ENCODE measurements around the gene GPR78.
A peak's percentile ranks its signal among the peaks of the same experiment; 100 is the strongest.

The GPR78 gene

DNA sequence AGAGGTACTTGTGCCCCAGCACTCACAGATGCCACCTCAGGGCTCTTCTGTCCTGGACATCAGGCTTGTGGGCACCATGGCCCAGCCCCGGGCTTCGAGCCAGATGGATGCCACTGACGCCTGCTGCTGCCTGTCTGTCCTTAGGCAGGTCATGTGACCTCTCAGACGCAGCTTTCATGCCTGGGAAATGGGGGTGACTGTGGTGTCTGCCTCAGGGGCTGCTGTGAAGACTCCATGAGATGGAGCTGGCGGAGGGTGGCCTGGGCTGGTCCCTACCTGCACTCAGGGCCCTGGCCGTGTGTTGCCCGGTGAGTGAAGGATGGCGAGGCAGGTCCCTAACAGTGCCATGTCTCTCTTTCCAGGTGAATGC lies 18.9 kb downstream of the GPR78 start:
- no peak for TF ChIP-seq GATA1 (IDR thresholded peaks at IDR 0.05; ENCODE audit: low read depth, low read length)
- TF ChIP-seq POLR2A (IDR thresholded peaks at IDR 0.05; ENCODE audit: low read length): no peak
- DNase-seq: no peak

DNA sequence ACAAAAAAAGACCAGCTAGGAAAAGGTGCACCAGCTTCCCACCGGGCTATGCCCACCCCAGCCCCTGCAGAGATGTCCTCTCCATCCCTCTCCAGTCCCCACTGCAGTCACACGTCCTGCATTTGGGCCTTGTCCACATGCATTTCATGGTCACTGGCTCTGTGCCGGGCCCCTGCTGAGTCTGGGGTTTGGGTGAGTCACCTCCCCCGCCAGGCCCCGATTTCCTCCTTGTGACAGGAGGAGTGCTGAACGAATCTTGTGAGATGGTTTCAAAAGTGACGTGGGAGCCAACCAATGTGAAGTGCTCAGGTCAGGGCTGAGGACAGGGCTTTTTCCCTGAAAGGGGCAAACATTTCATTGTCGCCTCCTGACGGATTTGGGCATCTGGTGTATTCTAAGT lies 19.5 kb downstream of the GPR78 start:
- DNase-seq: no peak
- TF ChIP-seq GATA1 (IDR thresholded peaks at IDR 0.05; ENCODE audit: low read depth, low read length) (no peak), POLR2A (IDR thresholded peaks at IDR 0.05; ENCODE audit: low read length) (no peak)

DNA sequence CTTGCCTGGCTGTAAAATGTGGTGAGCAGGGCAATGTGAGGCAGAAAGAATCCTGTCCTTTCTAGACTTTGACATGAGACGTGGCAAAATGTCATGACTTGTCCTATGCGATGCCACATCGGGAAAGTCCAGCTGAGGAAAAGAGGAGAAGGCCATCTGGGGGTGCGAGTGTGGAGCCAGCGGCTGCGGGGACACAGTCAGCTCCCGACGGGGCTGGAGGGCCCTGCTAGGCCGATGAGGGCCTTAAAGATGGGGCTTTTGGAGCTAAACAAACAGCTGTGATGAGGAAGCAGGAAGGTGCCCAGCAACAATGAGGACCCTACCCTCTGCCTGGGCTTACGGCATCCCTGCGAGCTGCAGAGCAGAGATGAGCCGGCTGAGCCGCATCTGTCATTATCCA lies 20.1 kb downstream of the GPR78 start:
- DNase-seq: no peak
- TF ChIP-seq POLR2A (IDR thresholded peaks at IDR 0.05; ENCODE audit: low read length) (no peak), GATA1 (IDR thresholded peaks at IDR 0.05; ENCODE audit: low read depth, low read length) (no peak)

DNA sequence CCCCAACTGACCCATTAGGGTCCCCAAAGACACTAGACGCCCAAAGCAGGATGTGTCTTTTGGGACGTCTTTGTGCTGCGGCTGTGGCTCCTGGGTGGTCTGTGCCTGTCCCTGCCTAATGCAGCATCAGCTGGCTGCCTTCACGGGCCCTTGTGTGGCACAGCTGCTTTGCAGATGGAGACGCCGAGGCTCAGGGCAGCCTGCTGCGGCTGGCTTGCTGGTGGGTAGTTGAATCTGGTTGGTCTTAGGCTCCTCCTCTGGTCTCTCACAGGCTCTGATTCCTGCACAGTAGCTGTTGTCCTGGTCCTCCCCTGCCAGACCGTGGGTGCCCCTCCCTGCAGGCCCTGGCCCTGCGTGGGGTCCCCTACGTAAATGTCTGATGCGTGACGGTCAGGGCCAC lies 20.5 kb downstream of the GPR78 start:
- DNase-seq: no peak
- TF ChIP-seq GATA1 (IDR thresholded peaks at IDR 0.05; ENCODE audit: low read depth, low read length): no peak
- no peak for TF ChIP-seq POLR2A (IDR thresholded peaks at IDR 0.05; ENCODE audit: low read length)

DNA sequence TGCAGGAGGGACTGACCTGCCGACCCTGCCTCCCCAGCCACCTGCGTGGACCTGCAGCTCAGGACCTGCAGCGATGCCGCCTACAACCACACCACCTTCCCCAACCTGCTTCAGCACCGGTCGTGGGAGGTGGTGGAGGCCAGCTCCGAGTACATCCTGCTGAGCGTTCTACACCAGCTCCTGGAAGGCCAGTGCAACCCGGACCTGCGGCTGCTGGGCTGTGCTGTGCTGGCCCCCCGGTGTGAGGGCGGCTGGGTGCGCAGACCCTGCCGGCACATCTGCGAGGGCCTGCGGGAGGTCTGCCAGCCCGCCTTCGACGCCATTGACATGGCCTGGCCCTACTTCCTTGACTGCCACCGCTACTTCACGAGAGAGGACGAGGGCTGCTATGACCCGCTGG lies 20.9 kb downstream of the GPR78 start:
- DNase-seq: no peak
- TF ChIP-seq GATA1 (IDR thresholded peaks at IDR 0.05; ENCODE audit: low read depth, low read length): no peak
- TF ChIP-seq POLR2A (IDR thresholded peaks at IDR 0.05; ENCODE audit: low read length): no peak

DNA sequence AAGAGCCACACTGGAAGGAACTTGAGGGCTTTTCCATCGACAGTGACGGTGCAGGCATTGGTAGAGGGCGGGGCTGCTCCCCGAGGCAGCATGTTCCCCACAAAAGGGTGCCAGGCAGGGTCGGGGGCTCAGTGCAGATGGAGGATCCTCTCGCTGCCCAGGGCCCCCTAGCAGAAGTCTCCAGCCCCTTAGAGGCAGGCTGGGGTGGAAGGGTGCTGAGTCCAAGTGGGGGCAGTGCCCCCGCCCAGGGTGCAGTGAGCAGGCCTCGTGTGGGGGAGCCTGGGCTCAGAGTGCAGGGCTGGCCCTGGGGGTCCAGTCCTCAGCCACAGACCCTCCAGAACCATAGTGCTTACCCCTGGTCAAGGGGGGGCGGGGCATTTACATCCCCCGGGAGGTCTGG lies 21.4 kb downstream of the GPR78 start:
- no peak for TF ChIP-seq GATA1 (IDR thresholded peaks at IDR 0.05; ENCODE audit: low read depth, low read length)
- TF ChIP-seq POLR2A (IDR thresholded peaks at IDR 0.05; ENCODE audit: low read length): no peak

DNA sequence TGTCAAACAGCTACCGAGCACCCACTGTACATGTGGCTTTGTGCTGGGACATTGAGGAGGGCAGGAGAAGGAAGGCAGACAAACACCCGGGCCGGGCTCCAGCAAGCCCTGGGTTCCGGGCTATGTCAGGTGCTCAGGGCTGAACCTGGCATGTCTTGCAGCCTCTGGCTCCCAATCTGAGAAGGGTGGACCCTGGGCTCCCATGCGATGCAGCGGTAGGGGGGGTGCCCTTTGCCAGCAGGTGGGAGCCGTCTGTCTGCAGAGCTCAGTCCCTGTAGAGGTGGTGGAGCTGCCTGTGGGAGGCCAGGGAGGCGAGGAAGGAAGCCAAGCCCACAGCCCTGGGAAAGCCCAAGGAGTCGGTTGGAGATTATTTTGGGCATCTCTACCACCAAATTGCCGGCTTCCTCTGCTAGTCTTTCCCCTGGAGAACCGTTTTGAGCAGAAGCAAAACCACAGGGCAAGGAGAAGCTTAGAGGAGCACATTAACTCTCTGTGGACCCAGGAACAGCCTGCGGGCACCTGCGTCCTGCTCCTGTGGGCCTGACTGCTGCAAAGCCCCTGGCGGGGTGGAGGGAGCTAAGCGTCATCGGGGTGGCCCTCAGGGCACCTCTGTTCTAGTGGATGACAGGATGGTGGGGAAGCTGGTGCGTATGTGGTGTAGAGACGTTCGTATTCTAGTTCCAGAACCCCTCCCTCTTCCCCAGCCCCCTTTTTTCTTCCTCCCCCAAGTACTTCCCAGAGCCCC lies 22.7 kb downstream of the GPR78 start:
- no peak for DNase-seq
- TF ChIP-seq POLR2A (IDR thresholded peaks at IDR 0.05; ENCODE audit: low read length) (no peak), GATA1 (IDR thresholded peaks at IDR 0.05; ENCODE audit: low read depth, low read length) (no peak)

More for the DNA sequence above, 21.4 kb downstream of the GPR78 start:
- DNase-seq: no peak

DNA sequence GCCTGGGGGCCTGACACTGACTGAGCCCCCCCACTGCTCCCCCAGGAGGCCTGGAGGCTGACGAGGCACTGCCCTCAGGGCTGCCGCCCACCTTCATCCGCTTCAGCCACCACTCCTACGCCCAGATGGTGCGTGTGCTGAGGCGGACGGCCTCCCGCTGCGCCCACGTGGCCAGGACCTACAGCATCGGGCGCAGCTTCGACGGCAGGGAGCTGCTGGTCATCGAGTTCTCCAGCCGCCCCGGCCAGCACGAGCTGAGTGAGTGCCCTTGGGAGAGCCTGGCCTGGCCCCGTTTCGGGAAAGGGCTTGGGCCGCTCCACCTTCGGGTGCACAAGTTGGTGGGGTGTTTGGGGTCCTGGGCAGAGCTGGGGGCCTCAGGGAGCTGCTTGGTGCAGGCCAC lies 23.7 kb downstream of the GPR78 start:
- no peak for TF ChIP-seq POLR2A (IDR thresholded peaks at IDR 0.05; ENCODE audit: low read length)
- TF ChIP-seq GATA1 (IDR thresholded peaks at IDR 0.05; ENCODE audit: low read depth, low read length): no peak
- DNase-seq: no peak

DNA sequence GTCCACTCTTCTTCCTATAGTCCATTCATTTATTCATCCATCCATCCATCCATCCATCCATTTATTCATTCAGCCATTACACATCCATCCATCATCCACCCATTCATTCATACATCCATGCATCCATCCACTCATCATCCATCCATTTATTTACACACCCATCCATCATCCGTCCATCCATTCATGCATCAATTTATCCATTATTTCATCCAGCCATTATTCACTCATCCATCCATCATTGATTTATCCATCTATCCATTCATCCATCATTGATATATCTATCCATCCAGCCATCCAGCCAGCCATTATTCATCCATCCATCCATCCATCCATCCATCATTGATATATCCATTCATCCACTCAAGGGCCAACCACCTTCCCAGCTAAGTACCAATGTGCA lies 25.1 kb downstream of the GPR78 start:
- DNase-seq: no peak
- no peak for TF ChIP-seq POLR2A (IDR thresholded peaks at IDR 0.05; ENCODE audit: low read length)
- no peak for TF ChIP-seq GATA1 (IDR thresholded peaks at IDR 0.05; ENCODE audit: low read depth, low read length)

DNA sequence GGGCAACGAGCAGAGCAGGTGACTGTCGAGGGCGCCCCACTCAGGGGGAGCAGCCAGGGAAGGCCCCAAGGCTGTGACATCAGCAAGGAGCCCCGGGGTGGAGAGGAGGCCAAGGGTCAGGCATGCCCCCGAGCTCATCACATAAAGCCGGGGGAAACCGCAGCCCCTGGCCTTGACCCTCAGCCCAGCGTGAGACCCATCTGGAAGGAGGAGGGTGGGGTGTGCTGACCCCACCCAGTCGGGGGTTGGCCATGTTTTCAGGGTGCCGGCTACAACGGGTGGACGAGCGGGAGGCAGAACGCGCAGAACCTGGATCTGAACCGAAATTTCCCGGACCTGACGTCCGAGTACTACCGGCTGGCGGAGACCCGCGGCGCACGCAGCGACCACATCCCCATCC lies 26.3 kb downstream of the GPR78 start:
- DNase-seq: no peak
- TF ChIP-seq POLR2A (IDR thresholded peaks at IDR 0.05; ENCODE audit: low read length): no peak
- no peak for TF ChIP-seq GATA1 (IDR thresholded peaks at IDR 0.05; ENCODE audit: low read depth, low read length)

DNA sequence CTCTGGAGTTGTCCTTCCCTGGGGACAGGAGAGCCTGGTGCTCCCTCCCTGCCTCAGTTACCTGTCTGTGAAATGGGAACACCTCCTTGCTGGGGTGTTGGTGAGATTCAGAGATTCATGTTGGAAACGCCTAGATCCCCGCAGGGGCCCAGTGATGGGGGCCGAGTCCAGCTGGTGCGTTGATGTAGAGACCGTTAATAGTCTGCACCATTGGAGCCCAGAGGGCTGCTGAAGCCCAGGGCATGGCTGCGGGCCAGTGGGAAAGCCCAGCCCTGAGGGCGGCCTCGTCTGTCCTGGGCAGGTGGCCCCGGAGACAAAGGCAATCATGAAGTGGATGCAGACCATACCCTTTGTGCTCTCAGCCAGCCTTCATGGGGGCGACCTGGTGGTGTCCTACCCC lies 26.8 kb downstream of the GPR78 start:
- no peak for DNase-seq

DNA sequence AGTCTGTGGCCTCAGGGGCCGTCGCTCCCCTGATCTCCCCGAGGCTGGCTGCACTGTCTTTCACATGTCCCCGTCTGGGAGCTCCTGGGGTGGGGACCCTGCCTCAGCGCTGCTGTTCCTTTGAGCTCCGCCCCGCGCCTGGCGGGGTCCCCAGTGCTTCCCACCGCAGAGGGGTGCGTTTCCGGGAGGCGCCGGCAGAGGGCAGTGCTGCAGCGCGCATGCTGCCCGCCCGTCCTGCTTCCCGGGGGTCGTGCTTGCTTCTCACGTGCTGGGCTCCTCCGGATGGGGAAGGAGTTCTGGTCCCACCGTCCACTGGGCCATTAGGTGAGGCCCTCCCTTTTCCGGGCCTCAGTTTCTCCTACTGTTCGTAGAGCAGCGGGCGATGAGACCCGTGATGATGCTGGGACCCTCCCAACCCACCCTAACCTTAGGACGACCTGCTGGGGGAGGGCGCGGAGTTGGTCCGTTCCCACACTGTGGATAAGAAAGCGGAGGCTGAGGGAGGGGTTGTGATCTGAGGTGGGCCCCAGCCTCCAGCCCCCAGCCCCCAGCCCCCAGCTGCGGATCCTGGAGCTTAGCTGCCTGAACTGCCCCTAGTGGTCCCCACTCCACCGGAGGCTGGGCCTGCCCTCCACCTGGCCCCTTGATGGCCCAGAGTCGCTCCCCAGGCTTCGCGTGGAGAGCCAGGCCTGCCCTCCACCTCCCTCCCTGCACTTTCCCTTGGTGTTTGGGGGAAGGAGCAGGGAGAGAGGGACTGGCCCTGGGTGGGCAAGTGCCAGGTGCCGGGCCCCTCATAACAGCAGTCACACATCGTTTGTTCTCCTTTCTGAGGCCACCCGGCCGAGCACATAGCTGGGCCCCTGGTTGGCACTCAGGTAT lies 27.6 kb downstream of the GPR78 start:
- TF ChIP-seq POLR2A (IDR thresholded peaks at IDR 0.05; ENCODE audit: low read length): no peak
- TF ChIP-seq GATA1 (IDR thresholded peaks at IDR 0.05; ENCODE audit: low read depth, low read length): no peak
- DNase-seq: peak in 1 of 2 experiments; percentile 41

More for the DNA sequence above, 26.8 kb downstream of the GPR78 start:
- TF ChIP-seq GATA1 (IDR thresholded peaks at IDR 0.05; ENCODE audit: low read depth, low read length): no peak
- TF ChIP-seq POLR2A (IDR thresholded peaks at IDR 0.05; ENCODE audit: low read length): no peak

DNA sequence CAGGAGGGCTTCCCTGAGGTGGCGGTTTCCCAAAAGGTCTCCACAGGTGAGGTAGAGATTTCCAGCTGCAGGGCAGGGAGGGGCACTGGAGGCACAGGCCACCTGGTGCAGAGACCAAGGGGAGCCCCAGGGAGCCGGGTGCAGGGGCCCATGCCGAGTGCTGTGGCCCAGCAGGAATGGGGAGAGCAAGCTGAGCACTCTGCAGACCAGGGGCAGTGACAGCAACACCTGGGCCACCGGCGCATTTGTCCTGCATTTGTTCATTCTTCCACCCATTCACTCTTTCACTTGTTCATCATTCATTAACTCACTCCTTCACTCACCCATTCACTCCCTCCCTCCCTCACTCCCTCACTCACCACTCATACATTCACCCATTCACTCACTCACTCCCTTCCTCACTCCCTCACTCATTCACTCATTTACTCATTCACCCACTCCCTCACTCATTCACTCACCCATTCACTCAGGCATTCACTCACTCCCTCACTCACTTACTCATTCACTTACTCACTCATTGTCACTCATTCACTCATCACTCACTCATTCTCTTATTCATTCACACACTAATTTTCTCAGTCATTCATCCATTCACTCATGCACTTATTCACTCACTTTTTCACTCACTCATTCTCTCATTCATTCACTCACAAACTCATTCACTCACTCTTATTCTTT lies 28.7 kb downstream of the GPR78 start:
- no peak for DNase-seq
- no peak for TF ChIP-seq GATA1 (IDR thresholded peaks at IDR 0.05; ENCODE audit: low read depth, low read length)
- TF ChIP-seq POLR2A (IDR thresholded peaks at IDR 0.05; ENCODE audit: low read length): no peak

DNA sequence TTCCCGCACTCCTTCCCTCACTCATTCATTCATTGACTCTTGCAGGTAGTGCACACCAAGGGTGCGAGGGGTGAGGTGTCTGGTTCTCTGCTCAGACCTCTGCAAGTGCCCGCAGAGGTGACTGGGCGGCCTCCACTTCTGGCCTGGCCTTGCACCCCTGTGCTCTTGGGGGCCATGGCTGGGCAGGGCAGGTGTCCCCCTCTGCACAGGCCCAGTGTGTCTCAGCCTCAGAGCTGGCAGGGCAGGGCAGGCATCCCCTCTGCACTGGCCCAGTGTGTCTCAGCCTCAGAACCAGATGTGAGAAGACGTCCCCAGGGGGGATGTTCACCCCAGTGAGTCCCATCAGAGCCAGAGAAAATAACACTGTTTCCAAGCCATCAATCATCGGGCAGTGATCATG lies 29.2 kb downstream of the GPR78 start:
- DNase-seq: no peak
- TF ChIP-seq GATA1 (IDR thresholded peaks at IDR 0.05; ENCODE audit: low read depth, low read length) (no peak), POLR2A (IDR thresholded peaks at IDR 0.05; ENCODE audit: low read length) (no peak)
